ENCODE results near the gene NUMB. TPM values are rescaled to one million over a fixed set of nuclear protein-coding genes. Genes with fewer than 3 reads are reported as not detected.
"Not testable (repeated sequence)": the region's sequence is repeated elsewhere in the genome, so short reads cannot be mapped to it uniquely, and the experiment has no call there.

NUMB gene
- total and polyA plus RNA-seq, 4 donors, result 21.2 to 45.8 (median 26.1) TPM

DNA sequence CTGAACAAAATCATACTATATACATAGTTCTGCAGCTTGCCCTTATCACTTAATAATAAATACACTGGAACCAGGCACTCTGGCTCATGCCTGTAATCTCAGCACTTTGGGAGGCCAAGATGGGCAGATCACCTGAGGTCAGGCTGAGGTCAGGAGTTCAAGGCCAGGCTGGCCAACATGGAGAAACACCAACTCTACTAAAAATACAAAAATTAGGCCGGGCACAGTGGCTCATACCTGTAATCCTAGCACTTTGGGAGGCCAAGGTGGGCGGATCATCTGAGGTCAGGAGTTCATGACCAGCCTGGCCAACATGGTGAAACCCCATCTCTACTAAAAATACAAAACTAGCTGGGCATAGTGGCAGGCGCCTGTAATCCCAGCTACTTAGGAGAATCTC is 109.3 kb downstream of the NUMB start:
- H3K4me3 ChIP-seq (ENCODE audit: low read depth in 1 of 3, low read length in 3 of 3); H3K27me3 ChIP-seq (ENCODE audit: control insufficient read depth in 4 of 4, insufficient read depth in 4 of 4, low read length in 3 of 4); H3K27ac ChIP-seq (ENCODE audit: low read depth in 1 of 2, low read length in 2 of 2); H3K9ac ChIP-seq (ENCODE audit: low read depth in 1 of 2, low read length in 2 of 2); H3K9me3 ChIP-seq (ENCODE audit: control insufficient read depth in 4 of 4, low read length in 3 of 4); H3K4me1 ChIP-seq (ENCODE audit: control insufficient read depth in 4 of 4, insufficient read depth in 4 of 4, low read length in 3 of 4); H3K36me3 ChIP-seq (ENCODE audit: control insufficient read depth in 4 of 4, insufficient read depth in 3 of 4, low read depth in 1 of 4, low read length in 3 of 4); DNase-seq (ENCODE audit: low spot score): not testable (repeated sequence)
- TF ChIP-seq SP1 (IDR thresholded peaks at IDR 0.05) (peak; percentile 11), RXRA (IDR thresholded peaks at IDR 0.05) (peak; percentile 76 to 86), NR2F2 (IDR thresholded peaks at IDR 0.05) (peak; percentile 58), HNF4A (conservative IDR thresholded peaks at IDR 0.05) (peak; percentile 26 to 43)
- WGBS, result 51% methylated on average over 3 of the region's 3 CpGs

DNA sequence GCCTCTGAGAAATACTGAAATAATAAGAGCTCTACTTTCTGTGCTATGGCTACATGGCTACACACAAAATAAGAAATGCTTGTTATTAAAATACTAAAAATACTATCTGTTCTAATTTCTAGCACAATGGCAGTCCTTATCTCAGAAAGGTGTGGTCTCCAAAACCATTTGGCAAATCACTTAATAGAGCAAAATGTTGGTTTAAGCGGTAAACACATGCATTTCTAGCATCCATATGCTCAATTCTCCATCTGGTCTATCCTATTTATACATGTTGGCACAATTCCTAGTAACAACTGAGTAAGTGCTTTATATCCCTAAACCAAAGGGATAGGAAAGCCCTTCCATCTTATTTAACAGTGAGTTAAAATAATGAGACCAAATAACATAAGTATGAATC is 114.0 kb downstream of the NUMB start:
- H3K9me3 ChIP-seq (ENCODE audit: control insufficient read depth in 4 of 4, low read length in 3 of 4), result no peaks in the 10 kb centered on the region
- no peak overlapping the region for H3K4me3 ChIP-seq (ENCODE audit: low read depth in 1 of 3, low read length in 3 of 3)
- DNase-seq (ENCODE audit: low spot score), result no peak
- no peaks in the 10 kb centered on the region for H3K27me3 ChIP-seq (ENCODE audit: control insufficient read depth in 4 of 4, insufficient read depth in 4 of 4, low read length in 3 of 4)
- no peak overlapping the region for H3K27ac ChIP-seq (ENCODE audit: low read depth in 1 of 2, low read length in 2 of 2)
- TF ChIP-seq, protein P1, sequence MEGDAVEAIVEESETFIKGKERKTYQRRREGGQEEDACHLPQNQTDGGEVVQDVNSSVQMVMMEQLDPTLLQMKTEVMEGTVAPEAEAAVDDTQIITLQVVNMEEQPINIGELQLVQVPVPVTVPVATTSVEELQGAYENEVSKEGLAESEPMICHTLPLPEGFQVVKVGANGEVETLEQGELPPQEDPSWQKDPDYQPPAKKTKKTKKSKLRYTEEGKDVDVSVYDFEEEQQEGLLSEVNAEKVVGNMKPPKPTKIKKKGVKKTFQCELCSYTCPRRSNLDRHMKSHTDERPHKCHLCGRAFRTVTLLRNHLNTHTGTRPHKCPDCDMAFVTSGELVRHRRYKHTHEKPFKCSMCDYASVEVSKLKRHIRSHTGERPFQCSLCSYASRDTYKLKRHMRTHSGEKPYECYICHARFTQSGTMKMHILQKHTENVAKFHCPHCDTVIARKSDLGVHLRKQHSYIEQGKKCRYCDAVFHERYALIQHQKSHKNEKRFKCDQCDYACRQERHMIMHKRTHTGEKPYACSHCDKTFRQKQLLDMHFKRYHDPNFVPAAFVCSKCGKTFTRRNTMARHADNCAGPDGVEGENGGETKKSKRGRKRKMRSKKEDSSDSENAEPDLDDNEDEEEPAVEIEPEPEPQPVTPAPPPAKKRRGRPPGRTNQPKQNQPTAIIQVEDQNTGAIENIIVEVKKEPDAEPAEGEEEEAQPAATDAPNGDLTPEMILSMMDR (IDR thresholded peaks at IDR 0.05; ENCODE audit: low read depth, low read length, missing input control), result no peak
- TF ChIP-seq TAF1 (conservative IDR thresholded peaks at IDR 0.05) (no peak), GABPA (IDR thresholded peaks at IDR 0.05 in 1 of 2, conservative IDR thresholded peaks at IDR 0.05 in 1 of 2) (no peak), EGR1 (IDR thresholded peaks at IDR 0.05; ENCODE audit: low read depth in 2 of 2) (no peak), FOXA1 (IDR thresholded peaks at IDR 0.05) (no peak), YY1 (IDR thresholded peaks at IDR 0.05) (no peak), JUND (IDR thresholded peaks at IDR 0.05) (no peak), SP1 (IDR thresholded peaks at IDR 0.05) (no peak), NR2F2 (IDR thresholded peaks at IDR 0.05) (no peak), RXRA (IDR thresholded peaks at IDR 0.05) (no peak)
- TF ChIP-seq, protein P2, sequence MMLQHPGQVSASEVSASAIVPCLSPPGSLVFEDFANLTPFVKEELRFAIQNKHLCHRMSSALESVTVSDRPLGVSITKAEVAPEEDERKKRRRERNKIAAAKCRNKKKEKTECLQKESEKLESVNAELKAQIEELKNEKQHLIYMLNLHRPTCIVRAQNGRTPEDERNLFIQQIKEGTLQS (IDR thresholded peaks at IDR 0.05), result no peak
- TF ChIP-seq, protein P3, sequence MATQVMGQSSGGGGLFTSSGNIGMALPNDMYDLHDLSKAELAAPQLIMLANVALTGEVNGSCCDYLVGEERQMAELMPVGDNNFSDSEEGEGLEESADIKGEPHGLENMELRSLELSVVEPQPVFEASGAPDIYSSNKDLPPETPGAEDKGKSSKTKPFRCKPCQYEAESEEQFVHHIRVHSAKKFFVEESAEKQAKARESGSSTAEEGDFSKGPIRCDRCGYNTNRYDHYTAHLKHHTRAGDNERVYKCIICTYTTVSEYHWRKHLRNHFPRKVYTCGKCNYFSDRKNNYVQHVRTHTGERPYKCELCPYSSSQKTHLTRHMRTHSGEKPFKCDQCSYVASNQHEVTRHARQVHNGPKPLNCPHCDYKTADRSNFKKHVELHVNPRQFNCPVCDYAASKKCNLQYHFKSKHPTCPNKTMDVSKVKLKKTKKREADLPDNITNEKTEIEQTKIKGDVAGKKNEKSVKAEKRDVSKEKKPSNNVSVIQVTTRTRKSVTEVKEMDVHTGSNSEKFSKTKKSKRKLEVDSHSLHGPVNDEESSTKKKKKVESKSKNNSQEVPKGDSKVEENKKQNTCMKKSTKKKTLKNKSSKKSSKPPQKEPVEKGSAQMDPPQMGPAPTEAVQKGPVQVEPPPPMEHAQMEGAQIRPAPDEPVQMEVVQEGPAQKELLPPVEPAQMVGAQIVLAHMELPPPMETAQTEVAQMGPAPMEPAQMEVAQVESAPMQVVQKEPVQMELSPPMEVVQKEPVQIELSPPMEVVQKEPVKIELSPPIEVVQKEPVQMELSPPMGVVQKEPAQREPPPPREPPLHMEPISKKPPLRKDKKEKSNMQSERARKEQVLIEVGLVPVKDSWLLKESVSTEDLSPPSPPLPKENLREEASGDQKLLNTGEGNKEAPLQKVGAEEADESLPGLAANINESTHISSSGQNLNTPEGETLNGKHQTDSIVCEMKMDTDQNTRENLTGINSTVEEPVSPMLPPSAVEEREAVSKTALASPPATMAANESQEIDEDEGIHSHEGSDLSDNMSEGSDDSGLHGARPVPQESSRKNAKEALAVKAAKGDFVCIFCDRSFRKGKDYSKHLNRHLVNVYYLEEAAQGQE (IDR thresholded peaks at IDR 0.05), result no peak
- TF ChIP-seq, protein P4, sequence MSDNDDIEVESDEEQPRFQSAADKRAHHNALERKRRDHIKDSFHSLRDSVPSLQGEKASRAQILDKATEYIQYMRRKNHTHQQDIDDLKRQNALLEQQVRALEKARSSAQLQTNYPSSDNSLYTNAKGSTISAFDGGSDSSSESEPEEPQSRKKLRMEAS (IDR thresholded peaks at IDR 0.05), result no peak
- peaks cover 0 to 3% (median 0%) of the 10 kb centered on the region in 4 donors for H3K4me1 ChIP-seq (ENCODE audit: control insufficient read depth in 4 of 4, insufficient read depth in 4 of 4, low read length in 3 of 4)
- WGBS, result 93% methylated on average over 1 of the region's 1 CpG
- no peak overlapping the region for H3K9ac ChIP-seq (ENCODE audit: low read depth in 1 of 2, low read length in 2 of 2)
- no peaks in the 10 kb centered on the region for H3K36me3 ChIP-seq (ENCODE audit: control insufficient read depth in 4 of 4, insufficient read depth in 3 of 4, low read depth in 1 of 4, low read length in 3 of 4)
